CD8-positive, alpha-beta memory T cell (primary cell): ENCODE results near the gene OR4D11. TPM values are rescaled to one million over a fixed set of nuclear protein-coding genes. Genes with fewer than 3 reads are reported as not detected.
"Not testable (repeated sequence)": the region's sequence is repeated elsewhere in the genome, so short reads cannot be mapped to it uniquely, and the experiment has no call there.

ENCODE experiments used
- CTCF ChIA-PET: fragments of 350-600 bp; sonication (Branson Sonifier 250); formaldehyde crosslinking; loops from one replicate; lab custom pipeline; 2021; ENCODE audit warnings: antibody characterized with exemption; lab: Charles Lee
- POLR2A ChIA-PET: fragments of 350-600 bp; sonication (Branson Sonifier 250); formaldehyde crosslinking; loops from one replicate; lab custom pipeline; 2021; ENCODE audit warnings: antibody characterized with exemption; lab: Charles Lee
- DNase-seq, 5 donors: peaks; one replicate each; pipeline versions ENCODE4 v3.0.0 to v3.0.0-alpha.2; 2020 to 2022; ENCODE audit warnings: mixed read lengths in 1 of 5
- H3K27ac ChIP-seq: one replicate; pipeline ENCODE4 v1.7.0; 2013; ENCODE audit warnings: low read depth, mild to moderate bottlenecking, low read length, moderate library complexity
- H3K27me3 ChIP-seq: 2 replicates; pipeline ENCODE4 v1.7.0; 2013; ENCODE audit warnings: low read length, mild to moderate bottlenecking; ENCODE audit not compliant: insufficient read depth, poor library complexity, severe bottlenecking
- H3K36me3 ChIP-seq: 2 replicates; pipeline ENCODE4 v1.7.0; 2013; ENCODE audit warnings: mild to moderate bottlenecking, low read length, moderate library complexity; ENCODE audit not compliant: insufficient read depth
- H3K4me1 ChIP-seq: 2 replicates; pipeline ENCODE4 v1.7.0; 2013; ENCODE audit warnings: mild to moderate bottlenecking, low read length, moderate library complexity; ENCODE audit not compliant: insufficient read depth
- H3K4me3 ChIP-seq: 2 replicates; pipeline ENCODE4 v1.7.0; 2013; ENCODE audit warnings: mild to moderate bottlenecking, low read length
- H3K9me3 ChIP-seq: 2 replicates; pipeline ENCODE4 v1.7.0; 2013; ENCODE audit warnings: mild to moderate bottlenecking, low read length
- H3K27ac Mint-ChIP-seq, 8 donors: one replicate each; pipeline ENCODE4 v1.8.0; 2020 to 2021; ENCODE audit warnings: mixed read lengths in 8 of 8, mild to moderate bottlenecking in 6 of 8, inconsistent platforms in 3 of 8, moderate library complexity in 3 of 8
- H3K27me3 Mint-ChIP-seq, 2 donors: one replicate each; pipeline ENCODE4 v1.8.0; 2020 to 2021; ENCODE audit warnings: mixed read lengths in 2 of 2, mild to moderate bottlenecking in 1 of 2, moderate library complexity in 1 of 2
- H3K36me3 Mint-ChIP-seq, 3 donors: one replicate each; pipeline ENCODE4 v1.8.0; 2020 to 2021; ENCODE audit warnings: mixed read lengths in 3 of 3, inconsistent platforms in 1 of 3, mild to moderate bottlenecking in 1 of 3
- H3K4me1 Mint-ChIP-seq, 3 donors: one replicate each; pipeline ENCODE4 v1.8.0; 2020 to 2021; ENCODE audit warnings: mixed read lengths in 3 of 3, inconsistent platforms in 1 of 3, mild to moderate bottlenecking in 1 of 3
- H3K4me3 Mint-ChIP-seq, 7 donors: one replicate each; pipeline ENCODE4 v1.8.0; 2020 to 2021; ENCODE audit warnings: mixed read lengths in 7 of 7, mild to moderate bottlenecking in 6 of 7, moderate library complexity in 4 of 7, inconsistent platforms in 2 of 7
- H3K9me3 Mint-ChIP-seq, 5 donors: one replicate each; pipeline ENCODE4 v1.8.0; 2020 to 2022; ENCODE audit warnings: mixed read lengths in 5 of 5, mild to moderate bottlenecking in 3 of 5, moderate library complexity in 2 of 5, inconsistent platforms in 1 of 5
- polyA plus RNA-seq: library from polyadenylated mRNA; unstranded; fragments of 300-500 nt; fragmentation: Illumina TruSeq; gene quantifications from one replicate; pipeline ENCODE4 v1.2.3, GENCODE V29; 2021
- total RNA-seq, 2 experiments: library from RNA; stranded (reverse); gene quantifications; one replicate each; pipeline ENCODE4 v1.2.3, GENCODE V29; 2021

Gene OR4D11
- total and polyA plus RNA-seq, 3 experiments from 2014 or later: not detected

GRCh38 chr11:59534676-59535075 is 31.3 kb downstream of the OR4D11 start:
- Histone ChIP-seq H3K27ac (no peak overlapping the region), H3K9me3 (no peaks in the 10 kb centered on the region), H3K4me3 (no peak overlapping the region), H3K4me1 (no peaks in the 10 kb centered on the region), H3K27me3 (no peaks in the 10 kb centered on the region), H3K36me3 (no peaks in the 10 kb centered on the region)
- Mint-ChIP-seq H3K4me1 (peaks cover 5 to 11% (median 11%) of the 10 kb centered on the region in 3 donors), H3K36me3 (no peaks in the 10 kb centered on the region), H3K27me3 (peaks cover 0 to 10% of the 10 kb centered on the region in 2 donors), H3K4me3 (no peak overlapping the region), H3K9me3 (no peaks in the 10 kb centered on the region), H3K27ac (no peak overlapping the region)
- POLR2A ChIA-PET: no interaction called here
- CTCF ChIA-PET: no interaction called here
- no peak for DNase-seq

- no peaks in the 10 kb centered on the region for H3K9me3 ChIP-seq
- H3K4me3 ChIP-seq: no peak overlapping the region
- ChIA-PET POLR2A (no interaction called here), CTCF (no interaction called here)
- Mint-ChIP-seq H3K27ac (no peak overlapping the region), H3K9me3 (no peaks in the 10 kb centered on the region), H3K4me3 (no peak overlapping the region), H3K4me1 (peaks cover 1 to 7% (median 7%) of the 10 kb centered on the region in 3 donors), H3K27me3 (peaks cover 2 to 3% of the 10 kb centered on the region in 2 donors), H3K36me3 (no peaks in the 10 kb centered on the region)
- H3K36me3 ChIP-seq: no peaks in the 10 kb centered on the region
- DNase-seq: no peak
- no peaks in the 10 kb centered on the region for H3K27me3 ChIP-seq
- H3K27ac ChIP-seq: no peak overlapping the region
- no peaks in the 10 kb centered on the region for H3K4me1 ChIP-seq
Measured at GRCh38 chr11:59542142-59542810, 38.9 kb downstream of the OR4D11 start.

- H3K9me3 ChIP-seq, H3K27ac ChIP-seq, H3K36me3 ChIP-seq, H3K4me3 ChIP-seq, H3K27me3 Mint-ChIP-seq, H3K27ac Mint-ChIP-seq, H3K9me3 Mint-ChIP-seq, H3K4me1 Mint-ChIP-seq, POLR2A ChIA-PET, H3K4me3 Mint-ChIP-seq, H3K27me3 ChIP-seq, DNase-seq, H3K36me3 Mint-ChIP-seq, CTCF ChIA-PET, H3K4me1 ChIP-seq: not testable (repeated sequence)
Measured at GRCh38 chr11:59543713-59544112, 40.3 kb downstream of the OR4D11 start.

GRCh38 chr11:59544869-59545178 is 41.4 kb downstream of the OR4D11 start:
- DNase-seq: no peak
- H3K4me1 Mint-ChIP-seq: peaks cover 5 to 10% (median 6%) of the 10 kb centered on the region in 3 donors
- Histone ChIP-seq H3K9me3 (no peaks in the 10 kb centered on the region), H3K36me3 (no peaks in the 10 kb centered on the region), H3K4me1 (peaks cover 4% of the 10 kb centered on the region), H3K4me3 (peak overlapping the region; percentile 34), H3K27me3 (no peaks in the 10 kb centered on the region), H3K27ac (peak overlapping the region; percentile 85)
- H3K36me3 Mint-ChIP-seq: no peaks in the 10 kb centered on the region
- no peak overlapping the region for H3K27ac Mint-ChIP-seq
- peak overlapping the region in 1 of 7 donors; percentile 71 for H3K4me3 Mint-ChIP-seq
- H3K9me3 Mint-ChIP-seq: no peaks in the 10 kb centered on the region
- ChIA-PET POLR2A (no interaction called here), CTCF (no interaction called here)
- H3K27me3 Mint-ChIP-seq: peaks cover 2 to 3% of the 10 kb centered on the region in 2 donors

GRCh38 chr11:59545179-59546020 is 42.0 kb downstream of the OR4D11 start:
- DNase-seq: no peak
- ChIA-PET CTCF (no interaction called here), POLR2A (no interaction called here)
- Histone ChIP-seq H3K4me3 (peak overlapping the region; percentile 34), H3K36me3 (no peaks in the 10 kb centered on the region), H3K27me3 (no peaks in the 10 kb centered on the region), H3K4me1 (peaks cover 4% of the 10 kb centered on the region), H3K27ac (peak overlapping the region; percentile 85), H3K9me3 (no peaks in the 10 kb centered on the region)
- Mint-ChIP-seq H3K36me3 (peaks cover 0 to 3% (median 0%) of the 10 kb centered on the region in 3 donors), H3K4me3 (peak overlapping the region in 1 of 7 donors; percentile 71), H3K9me3 (peaks cover 0 to under 1% (median 0%) of the 10 kb centered on the region in 5 donors), H3K4me1 (peaks cover 8 to 14% (median 9%) of the 10 kb centered on the region in 3 donors), H3K27ac (no peak overlapping the region), H3K27me3 (peaks cover 2 to 4% of the 10 kb centered on the region in 2 donors)

- Mint-ChIP-seq H3K4me1 (peaks cover 22 to 32% (median 28%) of the 10 kb centered on the region in 3 donors), H3K4me3 (peak overlapping the region in 1 of 7 donors; percentile 78), H3K36me3 (peaks cover 0 to 12% (median 0%) of the 10 kb centered on the region in 3 donors), H3K27ac (peak overlapping the region in 1 of 8 donors; percentile 26), H3K27me3 (peaks cover 2 to 13% of the 10 kb centered on the region in 2 donors)
- H3K4me3 ChIP-seq, H3K9me3 ChIP-seq, H3K9me3 Mint-ChIP-seq, H3K27me3 ChIP-seq, H3K36me3 ChIP-seq, DNase-seq: not testable (repeated sequence)
- ChIA-PET POLR2A (interaction anchor here (0.6 kb wide), 1 partner anchor 17 kb away, joined by 6 read pairs; no protein-coding TSS in a partner anchor), CTCF (interaction anchor here (1.0 kb wide), 1 partner anchor 10 kb away, joined by 6 read pairs; no protein-coding TSS in a partner anchor)
- Histone ChIP-seq H3K4me1 (peaks cover 11% of the 10 kb centered on the region), H3K27ac (peak overlapping the region; percentile 77)
Measured at GRCh38 chr11:59547605-59548308, 44.4 kb downstream of the OR4D11 start.

GRCh38 chr11:59548309-59548656 is 44.9 kb downstream of the OR4D11 start:
- H3K9me3 ChIP-seq: no peaks in the 10 kb centered on the region
- no peak overlapping the region for H3K27ac Mint-ChIP-seq
- peak overlapping the region; percentile 69 for H3K27ac ChIP-seq
- H3K27me3 Mint-ChIP-seq: peaks cover 2 to 13% of the 10 kb centered on the region in 2 donors
- POLR2A ChIA-PET: interaction anchor here (0.6 kb wide), 1 partner anchor 16 kb away, joined by 6 read pairs; no protein-coding TSS in a partner anchor
- H3K4me3 Mint-ChIP-seq: peak overlapping the region in 1 of 7 donors; percentile 78
- peaks cover 0 to 12% (median 0%) of the 10 kb centered on the region in 3 donors for H3K36me3 Mint-ChIP-seq
- H3K27me3 ChIP-seq: no peaks in the 10 kb centered on the region
- CTCF ChIA-PET: interaction anchor here (1.2 to 2.7 kb wide), 3 partner anchors 18 to 121 kb away, joined by 3 to 10 read pairs (median 8); partner anchors contain the start of gene PATL1
- H3K9me3 Mint-ChIP-seq: peaks cover 0 to 8% (median 0%) of the 10 kb centered on the region in 5 donors
- peaks cover 24 to 32% (median 30%) of the 10 kb centered on the region in 3 donors for H3K4me1 Mint-ChIP-seq
- H3K36me3 ChIP-seq: no peaks in the 10 kb centered on the region
- no peak overlapping the region for H3K4me3 ChIP-seq
- DNase-seq: no peak
- peaks cover 11% of the 10 kb centered on the region for H3K4me1 ChIP-seq
